Muscle of back (tissue), 11 donors: ENCODE measurements around the gene CBX4. TPM values are rescaled to one million over a fixed set of nuclear protein-coding genes. Genes with fewer than 3 reads are reported as not detected.

ENCODE experiments used
- DNase-seq, 3 donors: peaks; one replicate each; pipeline versions ENCODE4 v3.0.0 to v3.0.0-alpha.2; 2013
- polyA plus RNA-seq, 10 donors: library from polyadenylated mRNA; unstranded; fragments of 120-200 nt; gene quantifications; one replicate each; pipeline ENCODE4 v1.2.1, GENCODE V29; 2013; ENCODE audit not compliant: insufficient read length in 10 of 10

CBX4 gene
- polyA plus RNA-seq, 10 donors: 5.7 to 11.7 (median 8.3) TPM

GRCh38 chr17:79831265-79832217, 7.7 kb downstream of the CBX4 start:
- DNase-seq: peak in 1 of 3 donors; percentile 71

GRCh38 chr17:79830763-79831264, 8.4 kb downstream of the CBX4 start:
- DNase-seq: no peak

- DNase-seq: no peak
These were observed 8.9 kb downstream of the CBX4 start for GRCh38 chr17:79830303-79830702.

GRCh38 chr17:79829457-79829856, 9.8 kb downstream of the CBX4 start:
- DNase-seq: no peak

- no peak for DNase-seq
These were observed 10.2 kb downstream of the CBX4 start for GRCh38 chr17:79829004-79829403.

GRCh38 chr17:79826841-79827578, 12.2 kb downstream of the CBX4 start:
- no peak for DNase-seq

GRCh38 chr17:79826204-79826680, 13.0 kb downstream of the CBX4 start:
- no peak for DNase-seq

- no peak for DNase-seq
These were observed 13.7 kb downstream of the CBX4 start for GRCh38 chr17:79825580-79825921.

- no peak for DNase-seq
These were observed 14.2 kb downstream of the CBX4 start for GRCh38 chr17:79824893-79825579.

- DNase-seq: no peak
These were observed 15.0 kb downstream of the CBX4 start for GRCh38 chr17:79824234-79824633.

- DNase-seq: no peak
These were observed 16.6 kb downstream of the CBX4 start for GRCh38 chr17:79822583-79823124.

GRCh38 chr17:79821331-79822095, 17.7 kb downstream of the CBX4 start:
- DNase-seq: no peak

- no peak for DNase-seq
These were observed 18.3 kb downstream of the CBX4 start for GRCh38 chr17:79820959-79821330.

- DNase-seq: no peak
These were observed 19.5 kb downstream of the CBX4 start for GRCh38 chr17:79819534-79820276.

- DNase-seq: no peak
These were observed 20.2 kb downstream of the CBX4 start for GRCh38 chr17:79819085-79819484.

GRCh38 chr17:79818026-79818758, 21.0 kb downstream of the CBX4 start:
- no peak for DNase-seq

GRCh38 chr17:79815836-79816461, 23.3 kb downstream of the CBX4 start:
- no peak for DNase-seq

- peak in 1 of 3 donors; percentile 66 for DNase-seq
These were observed 24.0 kb downstream of the CBX4 start for GRCh38 chr17:79814974-79815835.
